GM23338 (cell line): Measurements from ENCODE around the gene WDR37. TPM values are rescaled to one million over a fixed set of nuclear protein-coding genes. Genes with fewer than 3 reads are reported as not detected.

ENCODE experiments used
- ATAC-seq: fragments of 200-7000 bp; cut with Tn5 transposase; 3 replicates; pipeline ENCODE4 v1.9.1; 2020
- DNase-seq: peaks from one replicate; pipeline ENCODE4 v3.0.0-alpha.2; 2015; ENCODE audit warnings: low spot score
- H2AFZ ChIP-seq: fragments of 200-600 bp; sonication (generic); 2 replicates; pipeline ENCODE4 v1.8.0; 2016; ENCODE audit warnings: antibody characterized with exemption, mild to moderate bottlenecking, moderate library complexity
- H3F3A ChIP-seq: fragments of 200-600 bp; sonication (generic); replicated peaks from 2 replicates; pipeline ENCODE4 v1.8.0; 2017; ENCODE audit warnings: antibody characterized with exemption, mixed run types, low read depth
- H3K27ac ChIP-seq: fragments of 200-600 bp; sonication (generic); 2 replicates; pipeline ENCODE4 v1.6.1; 2016; ENCODE audit warnings: low read depth
- H3K27me3 ChIP-seq: fragments of 200-600 bp; sonication (generic); 2 replicates; pipeline ENCODE4 v1.8.0; 2016; ENCODE audit warnings: mild to moderate bottlenecking, mixed run types, moderate library complexity; ENCODE audit not compliant: insufficient read depth
- H3K36me3 ChIP-seq: fragments of 200-600 bp; sonication (generic); 2 replicates; pipeline ENCODE4 v1.8.0; 2016; ENCODE audit warnings: mild to moderate bottlenecking; ENCODE audit not compliant: insufficient read depth
- H3K4me1 ChIP-seq: fragments of 200-600 bp; sonication (generic); 2 replicates; pipeline ENCODE4 v1.8.0; 2016; ENCODE audit warnings: mild to moderate bottlenecking, moderate library complexity; ENCODE audit not compliant: insufficient read depth
- H3K4me2 ChIP-seq: fragments of 200-600 bp; sonication (generic); 2 replicates; pipeline ENCODE4 v1.7.1; 2017; ENCODE audit warnings: mixed run types
- H3K4me3 ChIP-seq: fragments of 200-600 bp; sonication (generic); 2 replicates; pipeline ENCODE4 v1.6.1; 2016; ENCODE audit warnings: mixed run types
- H3K79me2 ChIP-seq: fragments of 200-600 bp; sonication (generic); replicated peaks from 2 replicates; pipeline ENCODE4 v1.8.0; 2017; ENCODE audit warnings: mild to moderate bottlenecking; ENCODE audit not compliant: insufficient read depth
- H3K9me2 ChIP-seq: fragments of 200-600 bp; sonication (generic); 2 replicates; pipeline ENCODE4 v1.8.0; 2017; ENCODE audit not compliant: insufficient read depth
- H4K20me1 ChIP-seq: fragments of 200-600 bp; sonication (generic); replicated peaks from 2 replicates; pipeline ENCODE4 v1.8.0; 2017; ENCODE audit warnings: mild to moderate bottlenecking; ENCODE audit not compliant: insufficient read depth
- H3K27ac Mint-ChIP-seq: 2 replicates; pipeline ENCODE4 v1.8.0; 2020; ENCODE audit warnings: inconsistent platforms, mild to moderate bottlenecking, moderate library complexity, mixed read lengths
- H3K27me3 Mint-ChIP-seq: 3 replicates; pipeline ENCODE4 v1.8.0; 2022; ENCODE audit warnings: low read depth, mild to moderate bottlenecking, moderate library complexity, mixed read lengths, inconsistent platforms; ENCODE audit not compliant: insufficient read depth, poor library complexity
- H3K36me3 Mint-ChIP-seq: 3 replicates; pipeline ENCODE4 v1.8.0; 2021; ENCODE audit warnings: low read depth, mild to moderate bottlenecking, inconsistent platforms, moderate library complexity, mixed read lengths
- H3K4me1 Mint-ChIP-seq: 3 replicates; pipeline ENCODE4 v1.8.0; 2020; ENCODE audit warnings: mild to moderate bottlenecking, inconsistent platforms, mixed read lengths
- H3K4me3 Mint-ChIP-seq: 3 replicates; pipeline ENCODE4 v1.8.0; 2021; ENCODE audit warnings: moderate library complexity, mild to moderate bottlenecking, inconsistent platforms, mixed read lengths
- H3K9me3 Mint-ChIP-seq: 3 replicates; pipeline ENCODE4 v1.8.0; 2020; ENCODE audit warnings: moderate library complexity, mild to moderate bottlenecking, inconsistent platforms, mixed read lengths
- CREB1 ChIP-seq: fragments of 250-450 bp; sonication (Bioruptor Pico); IDR thresholded peaks from 2 replicates; pipeline ENCODE4 v1.5.0; 2020; ENCODE audit warnings: low read depth, mild to moderate bottlenecking, moderate library complexity
- CTCF ChIP-seq, 2 experiments: fragments of 200-600 bp in 1 of 2; sonication (generic) in 1 of 2; conservative IDR thresholded peaks; 2 replicates each; pipeline versions ENCODE4 v1.5.1 to v1.6.1; 2016 to 2017; ENCODE audit warnings: antibody characterized with exemption in 2 of 2, low read depth in 2 of 2, mild to moderate bottlenecking in 2 of 2, moderate library complexity in 1 of 2
- ETS1 ChIP-seq: IDR thresholded peaks from 2 replicates; pipeline ENCODE4 v1.6.1; 2016; ENCODE audit warnings: antibody characterized with exemption
- EZH2 ChIP-seq: fragments of 200-600 bp; sonication (generic); IDR thresholded peaks from one replicate; pipeline ENCODE4 v1.8.0; 2017; ENCODE audit warnings: antibody characterized with exemption, mild to moderate bottlenecking, low read depth; ENCODE audit not compliant: unreplicated experiment
- EZH2phosphoT487 ChIP-seq: fragments of 200-600 bp; sonication (generic); IDR thresholded peaks from one replicate; pipeline ENCODE4 v1.8.1; 2018; ENCODE audit warnings: antibody characterized with exemption; ENCODE audit not compliant: unreplicated experiment
- JUNB ChIP-seq: IDR thresholded peaks from one replicate; pipeline ENCODE4 v1.6.1; 2016; ENCODE audit warnings: antibody characterized with exemption; ENCODE audit not compliant: unreplicated experiment
- NANOG ChIP-seq: IDR thresholded peaks from 2 replicates; pipeline ENCODE4 v1.6.1; 2016; ENCODE audit warnings: antibody characterized with exemption, borderline replicate concordance
- POLR2AphosphoS5 ChIP-seq: IDR thresholded peaks from 2 replicates; pipeline ENCODE4 v1.6.1; 2016; ENCODE audit warnings: antibody characterized with exemption, low read depth
- REST ChIP-seq: IDR thresholded peaks from one replicate; pipeline ENCODE4 v1.6.1; 2018; ENCODE audit warnings: antibody characterized with exemption; ENCODE audit not compliant: unreplicated experiment
- STAT1 ChIP-seq: IDR thresholded peaks from one replicate; pipeline ENCODE4 v1.6.1; 2016; ENCODE audit warnings: antibody characterized with exemption; ENCODE audit not compliant: unreplicated experiment
- ZNF114 ChIP-seq: fragments of 250-450 bp; sonication (Bioruptor Pico); IDR thresholded peaks from 2 replicates; pipeline ENCODE4 v1.5.0; 2020; ENCODE audit warnings: mild to moderate bottlenecking, moderate library complexity
- ZNF331 ChIP-seq: fragments of 250-450 bp; sonication (Bioruptor Pico); IDR thresholded peaks from 2 replicates; pipeline ENCODE4 v1.5.0; 2020; ENCODE audit warnings: low read depth, mild to moderate bottlenecking, moderate library complexity
- ZNF462 ChIP-seq: fragments of 250-450 bp; sonication (Bioruptor Pico); IDR thresholded peaks from 2 replicates; pipeline ENCODE4 v1.5.0; 2020; ENCODE audit warnings: mild to moderate bottlenecking, moderate library complexity
- polyA plus RNA-seq: library from polyadenylated mRNA; unstranded; fragments of >200 nt; fragmentation: Nextera tagmentation; extraction: Ambion mirVana; gene quantifications from 2 replicates; pipeline ENCODE4 v1.2.1, GENCODE V29; 2016
- total RNA-seq: library from RNA; depleted of rRNA; stranded (reverse); fragments of >200 nt; shearing (Covaris generic); gene quantifications from 2 replicates; pipeline ENCODE4 v1.2.3, GENCODE V29; 2014

The WDR37 gene
- total and polyA plus RNA-seq, 2 experiments from 2014 or later: 6.0 to 10.2 TPM

- TF ChIP-seq CTCF (conservative IDR thresholded peaks at IDR 0.05; ENCODE audit: low read depth in 2 of 2) (no peak), NANOG (no peak), JUNB (no peak), EZH2 (no peak), ZNF331 (CRISPR knock-in tag) (no peak), STAT1 (no peak), POLR2AphosphoS5 (no peak), ZNF462 (CRISPR knock-in tag) (no peak), ETS1 (no peak), ZNF114 (no peak), EZH2phosphoT487 (no peak), REST (no peak), CREB1 (no peak)
- no peaks in the 10 kb centered on the region for H3K4me1 Mint-ChIP-seq
- H3K9me3 Mint-ChIP-seq: no peaks in the 10 kb centered on the region
- Histone ChIP-seq H4K20me1 (peaks cover 14% of the 10 kb centered on the region; the same call in 1 of the 2 replicates), H3K79me2 (no peaks in the 10 kb centered on the region), H3K9me2 (no peaks in the 10 kb centered on the region), H2AFZ (no peak overlapping the region), H3K27me3 (no peaks in the 10 kb centered on the region), H3K27ac (no peak overlapping the region), H3F3A (no peaks in the 10 kb centered on the region), H3K4me2 (no peak overlapping the region), H3K4me1 (no peaks in the 10 kb centered on the region), H3K36me3 (peaks cover 23% of the 10 kb centered on the region), H3K4me3 (no peak overlapping the region)
- no peak overlapping the region for H3K27ac Mint-ChIP-seq
- ATAC-seq: no peak
- H3K36me3 Mint-ChIP-seq: peaks cover 40% of the 10 kb centered on the region
- no peak for DNase-seq
- no peak overlapping the region for H3K4me3 Mint-ChIP-seq
- peaks cover 10% of the 10 kb centered on the region for H3K27me3 Mint-ChIP-seq
Measured at GRCh38 chr10:1084011-1084950, 28.1 kb downstream of the WDR37 start.
